Smooth muscle cell (in vitro differentiated cells): ENCODE measurements around the gene TES. TPM values are rescaled to one million over a fixed set of nuclear protein-coding genes. Genes with fewer than 3 reads are reported as not detected.
A peak's percentile ranks its signal among the peaks of the same experiment; 100 is the strongest.

Experiments used
- DNase-seq: peaks from one replicate; lab custom pipeline; 2025; ENCODE audit not compliant: unreplicated experiment; lab: John Stamatoyannopoulos, UW
- H2AFZ ChIP-seq: fragments of 200-600 bp; sonication (generic); 2 replicates; pipeline ENCODE4 v1.6.0; 2016; ENCODE audit warnings: antibody characterized with exemption, low read depth, mild to moderate bottlenecking
- H3F3A ChIP-seq: fragments of 200-600 bp; sonication (generic); 2 replicates; pipeline ENCODE4 v1.6.0; 2017; ENCODE audit warnings: antibody characterized with exemption, low read depth
- H3K27ac ChIP-seq: fragments of 200-600 bp; sonication (generic); 2 replicates; pipeline ENCODE4 v1.5.1; 2016; ENCODE audit warnings: low read depth, mild to moderate bottlenecking
- H3K27me3 ChIP-seq: fragments of 200-600 bp; sonication (generic); 2 replicates; pipeline ENCODE4 v1.6.1; 2016; ENCODE audit warnings: low read depth, mild to moderate bottlenecking
- H3K36me3 ChIP-seq: fragments of 200-600 bp; sonication (generic); 2 replicates; pipeline ENCODE4 v1.5.1; 2016; ENCODE audit warnings: low read depth
- H3K4me1 ChIP-seq: fragments of 200-600 bp; sonication (generic); 2 replicates; pipeline ENCODE4 v1.5.1; 2016; ENCODE audit warnings: low read depth
- H3K4me2 ChIP-seq: fragments of 200-600 bp; sonication (generic); 2 replicates; pipeline ENCODE4 v1.6.0; 2016; ENCODE audit warnings: mild to moderate bottlenecking
- H3K4me3 ChIP-seq: fragments of 200-600 bp; sonication (generic); 2 replicates; pipeline ENCODE4 v1.5.1; 2016; ENCODE audit warnings: mild to moderate bottlenecking
- H3K79me2 ChIP-seq: fragments of 200-600 bp; sonication (generic); 2 replicates; pipeline ENCODE4 v1.6.0; 2016; ENCODE audit warnings: low read depth, mild to moderate bottlenecking
- H3K9ac ChIP-seq: fragments of 200-600 bp; sonication (generic); 2 replicates; pipeline ENCODE4 v1.6.0; 2016; ENCODE audit warnings: low read depth
- H3K9me3 ChIP-seq: fragments of 200-600 bp; sonication (generic); replicated peaks from 2 replicates; pipeline ENCODE4 v1.5.1; 2016; ENCODE audit warnings: low read depth
- H4K20me1 ChIP-seq: fragments of 200-600 bp; sonication (generic); 2 replicates; pipeline ENCODE4 v1.6.0; 2016; ENCODE audit warnings: low read depth
- WGBS: methylation state at CpG from one replicate; pipeline ENCODE4 v1.1.7; 2016; ENCODE audit warnings: low lambda C conversion rate; 5-methylcytosine and 5-hydroxymethylcytosine counted together
- polyA plus RNA-seq: library from polyadenylated mRNA; unstranded; fragments of >200 nt; fragmentation: Nextera tagmentation; extraction: Ambion mirVana; gene quantifications from 2 replicates; pipeline ENCODE4 v1.2.1, GENCODE V29; 2016
- total RNA-seq: library from RNA; depleted of rRNA; stranded (reverse); fragments of >200 nt; gene quantifications from 2 replicates; pipeline ENCODE4 v1.2.3, GENCODE V29; 2014
- TF ChIP-seq, protein P1 (sequence below): fragments of 200-600 bp; sonication (generic); IDR thresholded peaks from 2 replicates; pipeline ENCODE4 v1.5.1; 2017; ENCODE audit warnings: borderline replicate concordance, mild to moderate bottlenecking, antibody characterized with exemption; ENCODE audit not compliant: insufficient read depth, poor library complexity, severe bottlenecking

Gene TES
- total and polyA plus RNA-seq, 2 experiments from 2014 or later: 74.6 to 149 TPM

DNA sequence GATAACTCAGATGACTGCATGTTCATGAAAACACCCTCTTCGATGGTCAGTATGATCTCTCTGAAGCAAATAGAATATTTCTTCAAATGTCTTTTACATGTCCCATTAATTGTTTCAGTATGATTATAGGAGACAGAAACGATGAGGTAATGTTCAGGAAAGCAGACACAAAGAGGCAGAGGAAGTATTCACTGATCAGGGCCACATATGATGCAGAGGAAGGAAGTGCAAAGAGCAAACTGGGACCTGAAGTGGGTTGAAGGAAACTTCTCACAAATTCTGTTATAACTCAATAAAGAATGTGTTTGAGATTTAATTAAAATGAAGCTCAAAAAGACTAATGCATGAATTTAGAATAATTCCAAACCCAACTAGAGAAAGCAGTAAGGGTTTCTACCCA lies 70.5 kb downstream of the TES start:
- no peak overlapping the region for H2AFZ ChIP-seq
- H4K20me1 ChIP-seq: no peaks in the 10 kb centered on the region
- H3K4me2 ChIP-seq: no peak overlapping the region
- no peaks in the 10 kb centered on the region for H3F3A ChIP-seq
- WGBS: 94% methylated on average over 2 of the region's 2 CpGs
- no peak overlapping the region for H3K27ac ChIP-seq
- H3K9me3 ChIP-seq: no peaks in the 10 kb centered on the region
- TF ChIP-seq, protein P1, sequence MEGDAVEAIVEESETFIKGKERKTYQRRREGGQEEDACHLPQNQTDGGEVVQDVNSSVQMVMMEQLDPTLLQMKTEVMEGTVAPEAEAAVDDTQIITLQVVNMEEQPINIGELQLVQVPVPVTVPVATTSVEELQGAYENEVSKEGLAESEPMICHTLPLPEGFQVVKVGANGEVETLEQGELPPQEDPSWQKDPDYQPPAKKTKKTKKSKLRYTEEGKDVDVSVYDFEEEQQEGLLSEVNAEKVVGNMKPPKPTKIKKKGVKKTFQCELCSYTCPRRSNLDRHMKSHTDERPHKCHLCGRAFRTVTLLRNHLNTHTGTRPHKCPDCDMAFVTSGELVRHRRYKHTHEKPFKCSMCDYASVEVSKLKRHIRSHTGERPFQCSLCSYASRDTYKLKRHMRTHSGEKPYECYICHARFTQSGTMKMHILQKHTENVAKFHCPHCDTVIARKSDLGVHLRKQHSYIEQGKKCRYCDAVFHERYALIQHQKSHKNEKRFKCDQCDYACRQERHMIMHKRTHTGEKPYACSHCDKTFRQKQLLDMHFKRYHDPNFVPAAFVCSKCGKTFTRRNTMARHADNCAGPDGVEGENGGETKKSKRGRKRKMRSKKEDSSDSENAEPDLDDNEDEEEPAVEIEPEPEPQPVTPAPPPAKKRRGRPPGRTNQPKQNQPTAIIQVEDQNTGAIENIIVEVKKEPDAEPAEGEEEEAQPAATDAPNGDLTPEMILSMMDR: no peak
- no peak for DNase-seq
- H3K79me2 ChIP-seq: no peaks in the 10 kb centered on the region
- no peaks in the 10 kb centered on the region for H3K27me3 ChIP-seq
- H3K9ac ChIP-seq: no peak overlapping the region
- H3K4me3 ChIP-seq: no peak overlapping the region
- no peaks in the 10 kb centered on the region for H3K4me1 ChIP-seq
- H3K36me3 ChIP-seq: no peaks in the 10 kb centered on the region

DNA sequence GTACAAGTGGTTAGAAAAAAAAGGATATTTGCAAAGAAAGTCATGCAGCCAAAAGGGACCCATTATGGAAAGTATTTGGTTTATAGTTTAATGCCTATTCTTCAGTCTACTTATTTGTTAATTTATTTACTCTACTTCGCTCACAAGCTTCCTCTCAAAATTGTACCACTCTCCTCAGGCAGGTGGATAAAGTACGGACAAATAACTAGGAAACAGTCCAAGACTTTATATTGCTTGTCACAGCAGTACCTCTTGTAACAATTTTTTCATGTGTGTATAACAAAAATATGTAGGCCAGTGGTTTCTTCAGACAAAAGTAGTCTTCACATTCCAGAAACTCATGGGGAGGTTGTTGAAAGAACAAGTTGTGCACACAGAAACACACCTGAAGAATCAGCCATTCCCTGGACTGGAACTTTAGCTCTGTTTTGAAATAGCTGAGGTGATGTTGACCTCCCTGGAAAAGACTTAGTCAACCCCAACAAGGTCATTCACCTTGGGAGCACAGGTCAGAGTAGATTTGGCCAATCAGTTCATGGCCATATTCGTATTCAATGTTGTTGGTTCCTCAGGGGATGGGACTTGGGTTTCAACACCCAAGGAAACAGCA lies 73.4 kb downstream of the TES start:
- H3K4me2 ChIP-seq: no peak overlapping the region
- TF ChIP-seq, protein P1: no peak
- H3K9ac ChIP-seq: no peak overlapping the region
- H3F3A ChIP-seq: no peaks in the 10 kb centered on the region
- H3K36me3 ChIP-seq: no peaks in the 10 kb centered on the region
- no peaks in the 10 kb centered on the region for H3K27me3 ChIP-seq
- H4K20me1 ChIP-seq: no peaks in the 10 kb centered on the region
- no peak overlapping the region for H3K27ac ChIP-seq
- no peak overlapping the region for H2AFZ ChIP-seq
- no peaks in the 10 kb centered on the region for H3K9me3 ChIP-seq
- H3K79me2 ChIP-seq: no peaks in the 10 kb centered on the region
- 92% methylated on average over 3 of the region's 3 CpGs for WGBS
- no peaks in the 10 kb centered on the region for H3K4me1 ChIP-seq
- DNase-seq: no peak
- H3K4me3 ChIP-seq: no peak overlapping the region

DNA sequence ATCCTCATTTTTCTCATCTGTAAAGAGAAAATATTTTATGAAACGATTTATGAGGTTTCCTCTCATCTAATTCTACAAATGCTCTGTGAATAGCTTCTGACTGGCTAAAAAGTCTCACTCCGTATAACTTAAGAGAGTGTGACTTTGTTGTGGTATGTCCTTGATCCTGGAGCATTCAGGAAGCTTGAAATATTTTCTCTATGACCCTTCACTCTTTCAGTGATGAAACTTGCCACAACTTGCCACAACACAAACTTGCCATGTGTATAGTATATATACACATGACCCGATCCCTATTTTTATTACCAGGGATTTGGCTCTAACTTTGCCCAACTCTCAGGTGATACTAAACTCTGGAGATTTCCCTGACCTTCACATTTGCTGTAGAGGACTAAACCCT lies 74.1 kb downstream of the TES start:
- no peaks in the 10 kb centered on the region for H3K9me3 ChIP-seq
- WGBS: 46% methylated on average over 3 of the region's 3 CpGs
- peak overlapping the region; percentile 49 for H3K4me2 ChIP-seq
- no peaks in the 10 kb centered on the region for H4K20me1 ChIP-seq
- no peaks in the 10 kb centered on the region for H3K27me3 ChIP-seq
- H2AFZ ChIP-seq: no peak overlapping the region
- DNase-seq: no peak
- H3K27ac ChIP-seq: peak overlapping the region; percentile 29
- no peaks in the 10 kb centered on the region for H3F3A ChIP-seq
- TF ChIP-seq, protein P1: no peak
- no peaks in the 10 kb centered on the region for H3K36me3 ChIP-seq
- no peak overlapping the region for H3K4me3 ChIP-seq
- no peak overlapping the region for H3K9ac ChIP-seq
- H3K4me1 ChIP-seq: no peaks in the 10 kb centered on the region
- no peaks in the 10 kb centered on the region for H3K79me2 ChIP-seq

- Histone ChIP-seq H3K4me2 (no peak overlapping the region), H3K4me3 (no peak overlapping the region), H3K36me3 (no peaks in the 10 kb centered on the region), H3K9me3 (no peaks in the 10 kb centered on the region), H4K20me1 (no peaks in the 10 kb centered on the region), H3F3A (no peaks in the 10 kb centered on the region), H3K4me1 (no peaks in the 10 kb centered on the region), H3K79me2 (no peaks in the 10 kb centered on the region), H3K27ac (no peak overlapping the region), H2AFZ (no peak overlapping the region), H3K27me3 (no peaks in the 10 kb centered on the region), H3K9ac (no peak overlapping the region)
- WGBS: 100% methylated on average over 1 of the region's 1 CpG
- DNase-seq: no peak
- TF ChIP-seq, protein P1: no peak
Observed at GRCh38 chr7:116285252-116285651, 74.9 kb downstream of the TES start.
